Osteoblast (primary cell): ENCODE measurements around the gene SNX19. TPM values are rescaled to one million over a fixed set of nuclear protein-coding genes. Genes with fewer than 3 reads are reported as not detected.
"Not testable (repeated sequence)": the region's sequence is repeated elsewhere in the genome, so short reads cannot be mapped to it uniquely, and the experiment has no call there.

Experiments
- DNase-seq: peaks from one replicate; pipeline ENCODE4 v3.0.0; 2011; ENCODE audit warnings: low spot score, mixed read lengths; ENCODE audit not compliant: insufficient read length; ENCODE audit errors: missing footprints
- H2AFZ ChIP-seq: 2 replicates; pipeline ENCODE4 v1.6.0; 2011; ENCODE audit warnings: mild to moderate bottlenecking, low read length
- H3K27ac ChIP-seq: 2 replicates; pipeline ENCODE4 v1.5.1; 2011; ENCODE audit warnings: mild to moderate bottlenecking, low read depth, low read length, moderate library complexity
- H3K27me3 ChIP-seq: 2 replicates; pipeline ENCODE4 v1.6.0; 2012; ENCODE audit warnings: mild to moderate bottlenecking, control low read depth, inconsistent platforms, low read length, moderate library complexity; ENCODE audit not compliant: insufficient read depth
- H3K36me3 ChIP-seq: 2 replicates; pipeline ENCODE4 v1.5.1; 2011; ENCODE audit warnings: mild to moderate bottlenecking, low read length, control low read depth, moderate library complexity; ENCODE audit not compliant: insufficient read depth
- H3K4me1 ChIP-seq: 2 replicates; pipeline ENCODE4 v1.5.1; 2011; ENCODE audit warnings: mild to moderate bottlenecking, low read length, control low read depth, moderate library complexity; ENCODE audit not compliant: insufficient read depth
- H3K4me2 ChIP-seq: 2 replicates; pipeline ENCODE4 v1.6.0; 2011; ENCODE audit warnings: mild to moderate bottlenecking, low read length; ENCODE audit not compliant: insufficient read depth
- H3K4me3 ChIP-seq: fragments of 200-600 bp; sonication (generic); 3 replicates; pipeline ENCODE4 v1.5.1; 2012; ENCODE audit warnings: mild to moderate bottlenecking, low read length, inconsistent platforms; ENCODE audit not compliant: insufficient read depth
- H3K79me2 ChIP-seq: 2 replicates; pipeline ENCODE4 v1.6.0; 2012; ENCODE audit warnings: mild to moderate bottlenecking, low read length, control low read depth, inconsistent platforms; ENCODE audit not compliant: insufficient read depth
- H3K9me3 ChIP-seq: 2 replicates; pipeline ENCODE4 v1.5.1; 2011; ENCODE audit warnings: low read depth, low read length, control low read depth
- H4K20me1 ChIP-seq: 2 replicates; pipeline ENCODE4 v1.6.0; 2012; ENCODE audit warnings: mild to moderate bottlenecking, low read length, control low read depth; ENCODE audit not compliant: insufficient read depth
- total RNA-seq: library from RNA; depleted of rRNA; stranded (reverse); fragments of >200 nt; gene quantifications from 2 replicates; pipeline ENCODE4 v1.2.3, GENCODE V29; 2012
- TF ChIP-seq, protein P1 (sequence below): IDR thresholded peaks from 2 replicates; pipeline ENCODE4 v1.5.1; 2011; ENCODE audit warnings: mild to moderate bottlenecking, low read depth, low read length, moderate library complexity; ENCODE audit errors: extremely low read depth

SNX19 gene
- total RNA-seq, 1 donor: 124 TPM

- H2AFZ ChIP-seq: peak overlapping the region; percentile 42
- H3K27ac ChIP-seq: peak overlapping the region; percentile 36
Observed at GRCh38 chr11:130861902-130862860, 54.1 kb downstream of the SNX19 start.

DNA sequence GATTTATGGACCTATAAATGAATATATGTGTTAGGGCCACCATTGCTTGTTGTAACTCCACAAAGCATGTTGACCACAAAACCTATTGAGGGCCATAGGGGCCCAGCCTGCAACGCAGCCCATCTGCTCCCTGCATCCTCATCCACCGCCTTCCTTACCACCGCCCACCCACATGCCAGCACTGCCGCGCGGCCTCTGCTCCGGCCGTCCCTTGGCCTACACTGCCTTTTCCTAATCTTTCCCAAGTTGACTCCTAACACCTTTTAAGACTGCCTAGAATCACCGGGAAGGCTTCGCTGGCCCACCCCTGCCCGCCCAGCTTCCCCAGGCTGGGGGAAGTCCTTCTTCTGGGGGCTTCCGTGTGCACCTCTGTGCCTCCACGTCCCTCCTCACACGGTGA, 55.0 kb downstream of the SNX19 start:
- Histone ChIP-seq H3K4me2 (no peak overlapping the region), H3K9me3 (no peaks in the 10 kb centered on the region), H3K4me3 (no peak overlapping the region), H4K20me1 (no peaks in the 10 kb centered on the region), H3K27ac (no peak overlapping the region), H3K79me2 (no peaks in the 10 kb centered on the region), H3K4me1 (peaks cover 14% of the 10 kb centered on the region), H3K27me3 (no peaks in the 10 kb centered on the region), H3K36me3 (no peaks in the 10 kb centered on the region), H2AFZ (no peak overlapping the region)
- TF ChIP-seq, protein P1, sequence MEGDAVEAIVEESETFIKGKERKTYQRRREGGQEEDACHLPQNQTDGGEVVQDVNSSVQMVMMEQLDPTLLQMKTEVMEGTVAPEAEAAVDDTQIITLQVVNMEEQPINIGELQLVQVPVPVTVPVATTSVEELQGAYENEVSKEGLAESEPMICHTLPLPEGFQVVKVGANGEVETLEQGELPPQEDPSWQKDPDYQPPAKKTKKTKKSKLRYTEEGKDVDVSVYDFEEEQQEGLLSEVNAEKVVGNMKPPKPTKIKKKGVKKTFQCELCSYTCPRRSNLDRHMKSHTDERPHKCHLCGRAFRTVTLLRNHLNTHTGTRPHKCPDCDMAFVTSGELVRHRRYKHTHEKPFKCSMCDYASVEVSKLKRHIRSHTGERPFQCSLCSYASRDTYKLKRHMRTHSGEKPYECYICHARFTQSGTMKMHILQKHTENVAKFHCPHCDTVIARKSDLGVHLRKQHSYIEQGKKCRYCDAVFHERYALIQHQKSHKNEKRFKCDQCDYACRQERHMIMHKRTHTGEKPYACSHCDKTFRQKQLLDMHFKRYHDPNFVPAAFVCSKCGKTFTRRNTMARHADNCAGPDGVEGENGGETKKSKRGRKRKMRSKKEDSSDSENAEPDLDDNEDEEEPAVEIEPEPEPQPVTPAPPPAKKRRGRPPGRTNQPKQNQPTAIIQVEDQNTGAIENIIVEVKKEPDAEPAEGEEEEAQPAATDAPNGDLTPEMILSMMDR: no peak
- DNase-seq: no peak

More at GRCh38 chr11:130861902-130862860, 54.1 kb downstream of the SNX19 start:
- Histone ChIP-seq H3K4me1 (peaks cover 14% of the 10 kb centered on the region), H3K9me3 (no peaks in the 10 kb centered on the region), H3K4me2 (peak overlapping the region; percentile 70), H3K4me3 (peak overlapping the region; percentile 37), H3K36me3 (no peaks in the 10 kb centered on the region), H3K79me2 (no peaks in the 10 kb centered on the region), H4K20me1 (no peaks in the 10 kb centered on the region), H3K27me3 (no peaks in the 10 kb centered on the region)
- TF ChIP-seq, protein P1: peak; percentile 100
- peak; percentile 93 for DNase-seq

DNA sequence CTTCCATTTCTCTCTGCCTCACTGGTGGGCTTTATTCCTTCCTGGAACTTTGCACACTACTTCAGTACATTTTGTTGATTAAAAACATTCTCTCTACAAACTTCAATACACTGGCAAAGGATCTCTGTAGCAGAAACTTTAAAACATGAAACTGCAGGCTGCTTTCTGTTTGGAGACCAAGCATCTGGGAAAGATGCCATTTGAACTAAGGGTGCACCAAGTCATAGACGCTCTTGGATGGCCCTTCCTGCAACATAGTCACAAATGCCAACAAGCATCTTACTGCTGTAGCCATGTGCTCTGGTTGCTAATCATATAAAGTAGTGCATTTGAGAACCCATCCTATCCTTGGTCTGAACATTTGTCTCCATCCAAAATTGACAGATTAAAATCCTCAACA, 56.4 kb downstream of the SNX19 start:
- Histone ChIP-seq H2AFZ (no peak overlapping the region), H3K27ac (no peak overlapping the region), H3K9me3 (no peaks in the 10 kb centered on the region), H3K36me3 (no peaks in the 10 kb centered on the region), H3K4me2 (no peak overlapping the region), H3K27me3 (no peaks in the 10 kb centered on the region), H3K4me3 (no peak overlapping the region), H3K4me1 (peaks cover 14% of the 10 kb centered on the region), H3K79me2 (no peaks in the 10 kb centered on the region), H4K20me1 (no peaks in the 10 kb centered on the region)
- no peak for DNase-seq
- TF ChIP-seq, protein P1: no peak

DNA sequence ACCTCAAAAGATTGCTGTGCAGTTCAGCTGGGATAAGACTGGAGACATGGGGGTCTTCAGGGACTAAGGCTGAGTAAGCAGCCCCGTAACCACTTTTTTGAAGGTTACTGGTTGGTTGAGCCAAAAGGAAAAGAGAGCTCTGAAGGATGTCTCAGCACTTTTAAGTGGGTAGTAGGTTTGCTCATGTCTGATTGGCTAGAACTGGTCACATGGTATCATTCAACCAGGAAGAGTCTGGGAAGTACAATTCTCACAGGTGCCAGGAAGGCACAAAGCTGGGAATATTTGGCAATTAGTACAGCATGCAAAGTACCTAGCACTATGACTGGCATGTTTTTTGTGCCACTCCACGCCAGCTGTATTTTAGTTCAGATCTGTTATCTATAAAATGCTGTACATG, 58.1 kb downstream of the SNX19 start:
- Histone ChIP-seq H3K36me3 (no peaks in the 10 kb centered on the region), H3K4me2 (no peak overlapping the region), H2AFZ (no peak overlapping the region), H4K20me1 (no peaks in the 10 kb centered on the region), H3K9me3 (no peaks in the 10 kb centered on the region), H3K27ac (no peak overlapping the region), H3K27me3 (no peaks in the 10 kb centered on the region), H3K4me3 (no peak overlapping the region), H3K4me1 (peaks cover 14% of the 10 kb centered on the region), H3K79me2 (no peaks in the 10 kb centered on the region)
- TF ChIP-seq, protein P1: no peak
- DNase-seq: no peak

- DNase-seq, H3K27ac ChIP-seq, H3K4me1 ChIP-seq, H3K4me2 ChIP-seq, H3K9me3 ChIP-seq, H3K4me3 ChIP-seq, H3K27me3 ChIP-seq, H2AFZ ChIP-seq, H4K20me1 ChIP-seq, H3K79me2 ChIP-seq, H3K36me3 ChIP-seq: not testable (repeated sequence)
Observed at GRCh38 chr11:130855707-130856106, 60.6 kb downstream of the SNX19 start.
